Skin of body (tissue), 2 donors: Measurements from ENCODE around the gene RARG. TPM values are rescaled to one million over a fixed set of nuclear protein-coding genes. Genes with fewer than 3 reads are reported as not detected.
"Not testable (repeated sequence)": the region's sequence is repeated elsewhere in the genome, so short reads cannot be mapped to it uniquely, and the experiment has no call there.

Source experiments
- DNase-seq: peaks from one replicate; lab custom pipeline; 2025; lab: John Stamatoyannopoulos, UW
- total RNA-seq: library from RNA; depleted of rRNA; stranded (reverse); fragments of >200 nt; gene quantifications from one replicate; pipeline ENCODE4 v1.2.3, GENCODE V29; 2014

The RARG gene
- total RNA-seq, 1 donor from 2014 or later: 65.2 TPM

GRCh38 chr12:53193040-53193439 lies 39.0 kb downstream of the RARG start:
- DNase-seq: no peak

- no peak for DNase-seq
Measured at GRCh38 chr12:53192531-53193021, 39.4 kb downstream of the RARG start.

- DNase-seq: no peak
Measured at GRCh38 chr12:53191885-53192530, 40.0 kb downstream of the RARG start.

GRCh38 chr12:53191096-53191884 lies 40.7 kb downstream of the RARG start:
- DNase-seq: no peak

- no peak for DNase-seq
Measured at GRCh38 chr12:53190108-53190729, 41.8 kb downstream of the RARG start.

GRCh38 chr12:53187145-53187899 lies 44.7 kb downstream of the RARG start:
- DNase-seq: no peak

GRCh38 chr12:53186745-53187144 lies 45.3 kb downstream of the RARG start:
- DNase-seq: no peak

GRCh38 chr12:53185582-53186153 lies 46.3 kb downstream of the RARG start:
- DNase-seq: no peak

GRCh38 chr12:53184828-53185227 lies 47.2 kb downstream of the RARG start:
- DNase-seq: no peak

- no peak for DNase-seq
Measured at GRCh38 chr12:53182903-53183302, 49.1 kb downstream of the RARG start.

- no peak for DNase-seq
Measured at GRCh38 chr12:53181935-53182334, 50.1 kb downstream of the RARG start.

GRCh38 chr12:53180931-53181645 lies 50.9 kb downstream of the RARG start:
- peak; percentile 87 for DNase-seq

- DNase-seq: peak; percentile 97
Measured at GRCh38 chr12:53180220-53180930, 51.6 kb downstream of the RARG start, which contains the start of the genes CSAD and ZNF740. Gene CSAD, minus strand, starts transcription at chr12:53180925. Its CDS starts 7,455 bp downstream, at chr12:53173470. Gene ZNF740, plus strand, starts transcription at chr12:53180722. Its CDS starts 1,262 bp downstream, at chr12:53181984.

- DNase-seq: no peak
Measured at GRCh38 chr12:53179687-53180219, 52.3 kb downstream of the RARG start.

GRCh38 chr12:53178803-53179202 lies 53.2 kb downstream of the RARG start:
- not testable (repeated sequence) for DNase-seq

- DNase-seq: not testable (repeated sequence)
Measured at GRCh38 chr12:53177447-53177846, 54.6 kb downstream of the RARG start.

- DNase-seq: no peak
Measured at GRCh38 chr12:53176750-53177149, 55.3 kb downstream of the RARG start.

GRCh38 chr12:53174881-53175491 lies 57.0 kb downstream of the RARG start:
- no peak for DNase-seq
